HepG2 (cell line): ENCODE measurements around the gene ZNF771. TPM values are rescaled to one million over a fixed set of nuclear protein-coding genes. Genes with fewer than 3 reads are reported as not detected.

Experiments used
- IRX3 ChIP-seq: sonication (generic); formaldehyde crosslinking; IDR thresholded peaks from 2 replicates; pipeline ENCODE4 v1.8.1; 2023; ENCODE audit warnings: mild to moderate bottlenecking, low read depth, missing genetic modification reagents, borderline replicate concordance
- JUNB ChIP-seq: sonication (generic); formaldehyde crosslinking; IDR thresholded peaks from 2 replicates; pipeline ENCODE4 v1.8.0; 2022; ENCODE audit warnings: missing genetic modification reagents, mild to moderate bottlenecking, borderline replicate concordance
- KLF6 ChIP-seq: IDR thresholded peaks from 2 replicates; pipeline ENCODE4 v1.8.0; 2016; ENCODE audit warnings: missing biosample characterization, missing genetic modification reagents
- POGZ ChIP-seq: sonication (generic); formaldehyde crosslinking; IDR thresholded peaks from 2 replicates; pipeline ENCODE4 v1.4.0; 2020; ENCODE audit warnings: mild to moderate bottlenecking, missing genetic modification reagents
- ZNF546 ChIP-seq: sonication (generic); formaldehyde crosslinking; conservative IDR thresholded peaks from 2 replicates; pipeline ENCODE4 v1.8.1; 2023; ENCODE audit warnings: mild to moderate bottlenecking, missing genetic modification reagents
- ZNF598 ChIP-seq: sonication (generic); formaldehyde crosslinking; IDR thresholded peaks from 2 replicates; pipeline ENCODE4 v1.5.1; 2020; ENCODE audit warnings: mild to moderate bottlenecking, missing genetic modification reagents, borderline replicate concordance
- ZNF720 ChIP-seq: sonication (generic); formaldehyde crosslinking; IDR thresholded peaks from 2 replicates; pipeline ENCODE4 v1.4.0; 2020; ENCODE audit warnings: missing genetic modification reagents
- ZSCAN30 ChIP-seq: sonication (generic); formaldehyde crosslinking; IDR thresholded peaks from 2 replicates; pipeline ENCODE4 v1.5.0; 2020; ENCODE audit warnings: mild to moderate bottlenecking, missing genetic modification reagents
- ZSCAN9 ChIP-seq: IDR thresholded peaks from 2 replicates; pipeline ENCODE4 v1.6.1; 2016; ENCODE audit warnings: borderline replicate concordance
- polyA plus RNA-seq, 8 experiments: library from polyadenylated mRNA; depleted of rRNA in 3 of 8; stranded (reverse) in 7 of 8; unstranded in 1 of 8; fragments of >200 nt; fragmentation: Illumina TruSeq in 4 of 8; extraction: Trizol in 4 of 8; gene quantifications; 2 replicates each; pipeline versions ENCODE4 v1.2.1 to v1.2.3, GENCODE V29; 2011 to 2016; ENCODE audit warnings: low read depth in 4 of 8, missing spikeins in 1 of 8, mixed read lengths in 1 of 8; ENCODE audit not compliant: insufficient read depth in 1 of 8
- total RNA-seq, 5 experiments: library from RNA; depleted of rRNA; stranded (reverse); fragments of >200 nt; fragmentation: Illumina TruSeq; extraction: Trizol; gene quantifications; 2 replicates each; pipeline ENCODE4 v1.2.3, GENCODE V29; 2016; ENCODE audit warnings: low read depth in 1 of 5
- TF ChIP-seq, protein P1 (sequence below): IDR thresholded peaks from 2 replicates; pipeline ENCODE4 v1.6.1; 2018; ENCODE audit warnings: missing genetic modification reagents, mild to moderate bottlenecking, missing compliant biosample characterization
- TF ChIP-seq, protein P2 (sequence below): sonication (generic); formaldehyde crosslinking; IDR thresholded peaks from 2 replicates; pipeline ENCODE4 v1.5.1; 2020; ENCODE audit warnings: mild to moderate bottlenecking, missing genetic modification reagents, moderate library complexity
- TF ChIP-seq, protein P3 (sequence below): IDR thresholded peaks from 2 replicates; pipeline ENCODE4 v1.6.1; 2016; ENCODE audit warnings: low read depth
- TF ChIP-seq, protein P4 (sequence below): sonication (generic); formaldehyde crosslinking; conservative IDR thresholded peaks from 2 replicates; pipeline ENCODE4 v1.5.0; 2020; ENCODE audit warnings: missing genetic modification reagents
- TF ChIP-seq, protein P5 (sequence below): sonication (generic); formaldehyde crosslinking; conservative IDR thresholded peaks from 2 replicates; pipeline ENCODE4 v1.4.0; 2020; ENCODE audit warnings: missing genetic modification reagents
- TF ChIP-seq, protein P6 (sequence below): sonication (generic); formaldehyde crosslinking; IDR thresholded peaks from 2 replicates; pipeline ENCODE4 v1.4.0; 2020; ENCODE audit warnings: missing genetic modification reagents, borderline replicate concordance

Gene ZNF771
- total and polyA plus RNA-seq, 2 of the 13 experiments (the other 11 are each of a cell fraction or from before 2014, with no cell fraction given), result 5.0 to 11.8 TPM

DNA sequence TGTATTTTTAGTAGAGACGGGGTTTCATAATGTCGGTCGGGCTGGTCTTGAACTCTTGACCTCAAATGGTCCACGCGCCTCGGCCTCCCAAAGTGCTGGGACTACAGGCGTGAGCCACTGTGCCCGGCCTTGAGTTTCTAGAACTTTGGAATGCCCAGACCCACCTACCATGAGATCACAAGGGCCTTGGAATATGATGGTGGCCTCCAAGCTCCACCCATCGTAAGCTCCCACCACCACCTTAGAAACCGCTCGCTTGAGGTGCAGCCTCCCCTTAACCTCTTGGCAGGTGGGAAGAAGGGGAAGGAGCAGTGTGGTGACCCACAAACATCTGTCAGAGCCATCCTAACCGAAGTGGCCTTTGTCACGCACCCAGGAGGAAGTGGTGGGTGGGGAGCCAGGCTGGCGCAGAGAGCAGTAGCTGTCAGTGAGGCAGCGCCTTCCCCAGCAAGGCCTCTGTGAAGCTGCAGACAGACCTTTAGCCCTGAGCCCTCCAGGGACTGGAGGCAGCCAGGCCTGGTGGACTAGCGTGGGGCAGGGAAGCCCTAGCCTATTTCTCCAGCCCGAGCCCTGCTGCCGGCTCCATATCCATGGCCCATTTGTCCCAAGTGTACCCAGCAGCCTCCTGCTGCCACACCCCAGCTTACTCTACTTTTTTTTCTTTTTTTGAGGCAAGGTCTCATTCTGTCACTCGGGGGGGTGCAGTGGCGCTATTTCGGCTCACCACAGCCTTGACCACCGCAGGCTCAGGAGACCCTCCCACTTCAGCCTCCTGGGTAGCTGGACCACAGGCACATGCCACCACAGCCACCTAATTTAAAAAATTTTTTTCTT is 51.4 kb downstream of the ZNF771 start (continued):
- TF ChIP-seq, protein P1, sequence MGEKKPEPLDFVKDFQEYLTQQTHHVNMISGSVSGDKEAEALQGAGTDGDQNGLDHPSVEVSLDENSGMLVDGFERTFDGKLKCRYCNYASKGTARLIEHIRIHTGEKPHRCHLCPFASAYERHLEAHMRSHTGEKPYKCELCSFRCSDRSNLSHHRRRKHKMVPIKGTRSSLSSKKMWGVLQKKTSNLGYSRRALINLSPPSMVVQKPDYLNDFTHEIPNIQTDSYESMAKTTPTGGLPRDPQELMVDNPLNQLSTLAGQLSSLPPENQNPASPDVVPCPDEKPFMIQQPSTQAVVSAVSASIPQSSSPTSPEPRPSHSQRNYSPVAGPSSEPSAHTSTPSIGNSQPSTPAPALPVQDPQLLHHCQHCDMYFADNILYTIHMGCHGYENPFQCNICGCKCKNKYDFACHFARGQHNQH, result no peak
- TF ChIP-seq KLF6 (CRISPR knock-in tag) (peak; percentile 31; the same call in 1 of the 2 replicates), JUNB (CRISPR knock-in tag) (no peak), POGZ (peak; percentile 77), IRX3 (no peak), ZNF598 (CRISPR knock-in tag) (0 out of 2 replicates have a peak, but pooled peaks have one; percentile 63), ZSCAN9 (CRISPR knock-in tag) (peak; percentile 56; the same call in 1 of the 2 replicates), ZNF720 (CRISPR knock-in tag) (no peak), ZNF546 (CRISPR knock-in tag) (no peak), ZSCAN30 (0 out of 2 replicates have a peak, but pooled peaks have one; percentile 30)
- TF ChIP-seq, protein P2, sequence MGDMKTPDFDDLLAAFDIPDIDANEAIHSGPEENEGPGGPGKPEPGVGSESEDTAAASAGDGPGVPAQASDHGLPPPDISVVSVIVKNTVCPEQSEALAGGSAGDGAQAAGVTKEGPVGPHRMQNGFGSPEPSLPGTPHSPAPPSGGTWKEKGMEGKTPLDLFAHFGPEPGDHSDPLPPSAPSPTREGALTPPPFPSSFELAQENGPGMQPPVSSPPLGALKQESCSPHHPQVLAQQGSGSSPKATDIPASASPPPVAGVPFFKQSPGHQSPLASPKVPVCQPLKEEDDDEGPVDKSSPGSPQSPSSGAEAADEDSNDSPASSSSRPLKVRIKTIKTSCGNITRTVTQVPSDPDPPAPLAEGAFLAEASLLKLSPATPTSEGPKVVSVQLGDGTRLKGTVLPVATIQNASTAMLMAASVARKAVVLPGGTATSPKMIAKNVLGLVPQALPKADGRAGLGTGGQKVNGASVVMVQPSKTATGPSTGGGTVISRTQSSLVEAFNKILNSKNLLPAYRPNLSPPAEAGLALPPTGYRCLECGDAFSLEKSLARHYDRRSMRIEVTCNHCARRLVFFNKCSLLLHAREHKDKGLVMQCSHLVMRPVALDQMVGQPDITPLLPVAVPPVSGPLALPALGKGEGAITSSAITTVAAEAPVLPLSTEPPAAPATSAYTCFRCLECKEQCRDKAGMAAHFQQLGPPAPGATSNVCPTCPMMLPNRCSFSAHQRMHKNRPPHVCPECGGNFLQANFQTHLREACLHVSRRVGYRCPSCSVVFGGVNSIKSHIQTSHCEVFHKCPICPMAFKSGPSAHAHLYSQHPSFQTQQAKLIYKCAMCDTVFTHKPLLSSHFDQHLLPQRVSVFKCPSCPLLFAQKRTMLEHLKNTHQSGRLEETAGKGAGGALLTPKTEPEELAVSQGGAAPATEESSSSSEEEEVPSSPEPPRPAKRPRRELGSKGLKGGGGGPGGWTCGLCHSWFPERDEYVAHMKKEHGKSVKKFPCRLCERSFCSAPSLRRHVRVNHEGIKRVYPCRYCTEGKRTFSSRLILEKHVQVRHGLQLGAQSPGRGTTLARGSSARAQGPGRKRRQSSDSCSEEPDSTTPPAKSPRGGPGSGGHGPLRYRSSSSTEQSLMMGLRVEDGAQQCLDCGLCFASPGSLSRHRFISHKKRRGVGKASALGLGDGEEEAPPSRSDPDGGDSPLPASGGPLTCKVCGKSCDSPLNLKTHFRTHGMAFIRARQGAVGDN (CRISPR knock-in tag), result peak; percentile 99
- TF ChIP-seq, protein P3, sequence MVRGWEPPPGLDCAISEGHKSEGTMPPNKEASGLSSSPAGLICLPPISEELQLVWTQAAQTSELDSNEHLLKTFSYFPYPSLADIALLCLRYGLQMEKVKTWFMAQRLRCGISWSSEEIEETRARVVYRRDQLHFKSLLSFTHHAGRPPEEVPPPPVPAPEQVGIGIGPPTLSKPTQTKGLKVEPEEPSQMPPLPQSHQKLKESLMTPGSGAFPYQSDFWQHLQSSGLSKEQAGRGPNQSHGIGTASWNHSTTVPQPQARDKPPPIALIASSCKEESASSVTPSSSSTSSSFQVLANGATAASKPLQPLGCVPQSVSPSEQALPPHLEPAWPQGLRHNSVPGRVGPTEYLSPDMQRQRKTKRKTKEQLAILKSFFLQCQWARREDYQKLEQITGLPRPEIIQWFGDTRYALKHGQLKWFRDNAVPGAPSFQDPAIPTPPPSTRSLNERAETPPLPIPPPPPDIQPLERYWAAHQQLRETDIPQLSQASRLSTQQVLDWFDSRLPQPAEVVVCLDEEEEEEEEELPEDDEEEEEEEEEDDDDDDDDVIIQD (CRISPR knock-in tag), result peak; percentile 32; the same call in 1 of the 2 replicates
- TF ChIP-seq, protein P4, sequence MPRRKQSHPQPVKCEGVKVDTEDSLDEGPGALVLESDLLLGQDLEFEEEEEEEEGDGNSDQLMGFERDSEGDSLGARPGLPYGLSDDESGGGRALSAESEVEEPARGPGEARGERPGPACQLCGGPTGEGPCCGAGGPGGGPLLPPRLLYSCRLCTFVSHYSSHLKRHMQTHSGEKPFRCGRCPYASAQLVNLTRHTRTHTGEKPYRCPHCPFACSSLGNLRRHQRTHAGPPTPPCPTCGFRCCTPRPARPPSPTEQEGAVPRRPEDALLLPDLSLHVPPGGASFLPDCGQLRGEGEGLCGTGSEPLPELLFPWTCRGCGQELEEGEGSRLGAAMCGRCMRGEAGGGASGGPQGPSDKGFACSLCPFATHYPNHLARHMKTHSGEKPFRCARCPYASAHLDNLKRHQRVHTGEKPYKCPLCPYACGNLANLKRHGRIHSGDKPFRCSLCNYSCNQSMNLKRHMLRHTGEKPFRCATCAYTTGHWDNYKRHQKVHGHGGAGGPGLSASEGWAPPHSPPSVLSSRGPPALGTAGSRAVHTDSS (CRISPR knock-in tag), result no peak; the same call in 1 of the 2 replicates
- TF ChIP-seq, protein P5, sequence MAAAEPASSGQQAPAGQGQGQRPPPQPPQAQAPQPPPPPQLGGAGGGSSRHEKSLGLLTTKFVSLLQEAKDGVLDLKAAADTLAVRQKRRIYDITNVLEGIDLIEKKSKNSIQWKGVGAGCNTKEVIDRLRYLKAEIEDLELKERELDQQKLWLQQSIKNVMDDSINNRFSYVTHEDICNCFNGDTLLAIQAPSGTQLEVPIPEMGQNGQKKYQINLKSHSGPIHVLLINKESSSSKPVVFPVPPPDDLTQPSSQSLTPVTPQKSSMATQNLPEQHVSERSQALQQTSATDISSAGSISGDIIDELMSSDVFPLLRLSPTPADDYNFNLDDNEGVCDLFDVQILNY, result no peak
- TF ChIP-seq, protein P6, sequence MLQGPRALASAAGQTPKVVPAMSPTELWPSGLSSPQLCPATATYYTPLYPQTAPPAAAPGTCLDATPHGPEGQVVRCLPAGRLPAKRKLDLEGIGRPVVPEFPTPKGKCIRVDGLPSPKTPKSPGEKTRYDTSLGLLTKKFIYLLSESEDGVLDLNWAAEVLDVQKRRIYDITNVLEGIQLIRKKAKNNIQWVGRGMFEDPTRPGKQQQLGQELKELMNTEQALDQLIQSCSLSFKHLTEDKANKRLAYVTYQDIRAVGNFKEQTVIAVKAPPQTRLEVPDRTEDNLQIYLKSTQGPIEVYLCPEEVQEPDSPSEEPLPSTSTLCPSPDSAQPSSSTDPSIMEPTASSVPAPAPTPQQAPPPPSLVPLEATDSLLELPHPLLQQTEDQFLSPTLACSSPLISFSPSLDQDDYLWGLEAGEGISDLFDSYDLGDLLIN, result no peak
